ENCODE measurements around the gene BBOX1.

The BBOX1 gene, protein sequence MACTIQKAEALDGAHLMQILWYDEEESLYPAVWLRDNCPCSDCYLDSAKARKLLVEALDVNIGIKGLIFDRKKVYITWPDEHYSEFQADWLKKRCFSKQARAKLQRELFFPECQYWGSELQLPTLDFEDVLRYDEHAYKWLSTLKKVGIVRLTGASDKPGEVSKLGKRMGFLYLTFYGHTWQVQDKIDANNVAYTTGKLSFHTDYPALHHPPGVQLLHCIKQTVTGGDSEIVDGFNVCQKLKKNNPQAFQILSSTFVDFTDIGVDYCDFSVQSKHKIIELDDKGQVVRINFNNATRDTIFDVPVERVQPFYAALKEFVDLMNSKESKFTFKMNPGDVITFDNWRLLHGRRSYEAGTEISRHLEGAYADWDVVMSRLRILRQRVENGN

GRCh38 chr11:27040302-27041115 lies at the start of gene BBOX1:
Gene BBOX1, plus strand, starts transcription at chr11:27040815. Its CDS starts 14,616 bp downstream, at chr11:27055431.
- no peak for DNase-seq (ENCODE audit: low read depth)

DNA sequence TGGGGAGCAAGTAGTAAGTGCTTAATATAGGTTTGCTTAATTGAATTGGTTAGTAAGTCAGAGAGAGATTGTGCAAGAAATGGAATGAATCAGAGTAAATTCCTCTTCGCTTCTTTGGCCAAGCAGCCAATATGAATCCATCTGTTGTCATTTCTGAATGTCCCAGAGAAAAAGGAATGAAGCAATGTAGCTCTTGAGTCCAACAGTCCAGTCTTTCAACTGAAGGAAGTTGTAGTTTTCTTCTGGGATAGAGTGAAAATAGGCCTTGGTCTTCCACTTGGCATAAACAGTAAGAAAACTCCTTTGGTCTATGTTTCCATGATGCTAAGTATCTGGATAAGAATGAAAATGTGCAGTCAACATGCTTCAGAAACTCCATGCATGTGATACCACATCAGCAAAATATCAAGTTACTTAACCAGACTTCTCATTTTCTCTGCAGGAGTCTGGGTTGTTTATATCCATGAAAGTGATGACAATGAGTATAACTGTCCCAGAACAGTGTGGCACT lies 48.5 kb upstream of the BBOX1 start:
- peak; percentile 94 for DNase-seq (ENCODE audit: low read depth)

DNA sequence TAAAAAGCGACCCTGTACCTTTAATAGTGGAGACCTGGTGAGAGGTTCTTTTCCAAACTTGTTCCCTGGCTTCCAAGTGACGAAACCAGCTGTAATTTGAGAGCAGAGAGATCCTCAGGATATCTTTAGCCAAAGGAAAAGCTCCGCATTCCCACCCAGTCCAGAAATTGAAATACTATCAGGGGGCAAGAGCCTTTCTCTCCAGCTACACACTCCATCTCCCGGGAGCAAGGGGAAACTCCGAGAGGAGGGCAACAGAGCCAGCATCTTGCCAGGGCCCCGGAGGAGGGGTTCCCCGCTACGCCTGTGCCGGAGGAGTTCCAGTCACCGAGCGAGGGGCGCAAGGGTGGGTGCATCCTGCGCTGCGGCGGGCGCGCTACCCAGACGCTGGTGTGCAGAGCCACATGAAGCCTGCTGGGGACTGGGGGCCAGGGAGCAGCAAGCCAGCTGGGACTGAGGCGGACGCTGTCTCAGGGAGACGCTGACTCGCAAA lies 46.6 kb upstream of the BBOX1 start, which contains the start of gene FIBIN:
Gene FIBIN, plus strand, starts transcription at position 148 of the 493 bp plus-strand sequence. CDS start 415 bp downstream, outside the sequence.
- peak; percentile 56 for DNase-seq (ENCODE audit: low read depth)

DNA sequence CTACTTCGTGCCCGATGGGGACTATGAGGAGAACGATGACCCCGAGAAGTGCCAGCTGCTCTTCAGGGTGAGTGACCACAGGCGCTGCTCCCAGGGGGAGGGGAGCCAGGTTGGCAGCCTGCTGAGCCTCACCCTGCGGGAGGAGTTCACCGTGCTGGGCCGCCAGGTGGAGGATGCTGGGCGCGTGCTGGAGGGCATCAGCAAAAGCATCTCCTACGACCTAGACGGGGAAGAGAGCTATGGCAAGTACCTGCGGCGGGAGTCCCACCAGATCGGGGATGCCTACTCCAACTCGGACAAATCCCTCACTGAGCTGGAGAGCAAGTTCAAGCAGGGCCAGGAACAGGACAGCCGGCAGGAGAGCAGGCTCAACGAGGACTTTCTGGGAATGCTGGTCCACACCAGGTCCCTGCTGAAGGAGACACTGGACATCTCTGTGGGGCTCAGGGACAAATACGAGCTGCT lies 46.0 kb upstream of the BBOX1 start:
- DNase-seq (ENCODE audit: low read depth) = no peak

GRCh38 chr11:26995701-26996460 lies 44.7 kb upstream of the BBOX1 start:
- no peak for DNase-seq (ENCODE audit: low read depth)

GRCh38 chr11:26997378-26997777 lies 43.2 kb upstream of the BBOX1 start:
- DNase-seq (ENCODE audit: low read depth) = no peak

DNA sequence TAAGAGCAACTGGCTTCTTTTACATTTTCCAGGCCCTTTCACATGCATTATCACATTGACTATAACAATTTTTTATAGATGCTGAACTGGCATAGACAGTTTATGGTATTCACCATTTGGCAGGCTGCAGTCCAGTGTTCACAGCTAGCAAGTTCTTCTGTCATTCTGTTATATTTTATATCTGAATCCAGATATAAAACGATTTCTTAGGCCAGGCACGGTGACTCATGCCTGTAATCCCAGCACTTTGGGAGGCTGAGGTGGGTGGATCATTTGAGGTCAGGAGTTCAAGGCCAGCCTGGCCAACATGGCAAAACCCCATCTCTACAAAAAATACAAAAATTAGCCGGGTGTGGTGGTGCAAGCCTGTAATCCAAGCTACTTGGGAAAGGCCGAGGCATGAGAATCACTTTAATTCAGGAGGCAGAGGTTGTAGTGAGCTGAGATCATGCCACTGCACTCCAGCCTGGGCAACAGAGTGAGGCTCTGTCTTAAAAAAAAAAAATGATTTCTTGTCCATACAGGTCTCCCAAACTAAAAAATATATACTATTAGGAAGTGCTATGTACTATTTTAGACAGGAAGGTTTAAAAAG lies 39.4 kb upstream of the BBOX1 start:
- DNase-seq (ENCODE audit: low read depth) = peak; percentile 41

DNA sequence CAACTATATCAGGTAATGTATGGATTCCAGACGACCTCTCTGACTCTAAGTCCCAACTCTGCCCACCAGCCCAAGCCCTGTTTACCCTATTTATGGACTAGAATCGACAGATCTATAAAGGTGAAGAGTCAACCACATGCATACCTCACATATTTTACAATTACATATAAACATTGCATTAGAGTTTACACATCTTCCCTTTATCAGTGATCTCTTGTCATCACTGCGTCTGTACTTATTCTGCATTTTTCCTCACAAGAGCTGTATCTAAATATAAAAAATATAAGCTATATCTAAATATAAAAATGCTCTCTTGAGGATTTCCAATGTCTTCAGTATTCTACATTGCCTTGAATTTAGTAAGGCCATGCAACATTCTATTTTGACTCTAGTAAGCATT lies 38.2 kb upstream of the BBOX1 start:
- DNase-seq (ENCODE audit: low read depth) = no peak

GRCh38 chr11:27002838-27003237 lies 37.8 kb upstream of the BBOX1 start:
- no peak for DNase-seq (ENCODE audit: low read depth)

DNA sequence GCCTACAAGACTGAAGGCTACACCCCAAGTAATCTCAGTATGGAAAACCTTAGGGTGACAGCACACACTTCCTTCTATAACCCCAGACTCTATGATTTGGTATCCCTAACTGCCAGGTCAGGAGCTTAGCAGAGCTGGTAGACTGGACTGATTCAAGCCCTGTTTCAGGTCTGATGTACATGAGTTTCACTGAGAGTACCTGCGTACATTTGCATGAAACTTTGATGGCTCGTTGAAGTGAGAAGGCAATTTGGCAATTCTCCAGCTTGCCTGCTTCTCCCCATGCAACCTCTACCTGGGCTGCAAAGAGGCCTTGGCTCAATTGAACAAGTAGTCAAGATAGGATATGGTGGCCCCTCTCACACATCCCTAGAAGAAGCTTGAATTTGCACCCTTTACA lies 36.5 kb upstream of the BBOX1 start:
- no peak for DNase-seq (ENCODE audit: low read depth)

DNA sequence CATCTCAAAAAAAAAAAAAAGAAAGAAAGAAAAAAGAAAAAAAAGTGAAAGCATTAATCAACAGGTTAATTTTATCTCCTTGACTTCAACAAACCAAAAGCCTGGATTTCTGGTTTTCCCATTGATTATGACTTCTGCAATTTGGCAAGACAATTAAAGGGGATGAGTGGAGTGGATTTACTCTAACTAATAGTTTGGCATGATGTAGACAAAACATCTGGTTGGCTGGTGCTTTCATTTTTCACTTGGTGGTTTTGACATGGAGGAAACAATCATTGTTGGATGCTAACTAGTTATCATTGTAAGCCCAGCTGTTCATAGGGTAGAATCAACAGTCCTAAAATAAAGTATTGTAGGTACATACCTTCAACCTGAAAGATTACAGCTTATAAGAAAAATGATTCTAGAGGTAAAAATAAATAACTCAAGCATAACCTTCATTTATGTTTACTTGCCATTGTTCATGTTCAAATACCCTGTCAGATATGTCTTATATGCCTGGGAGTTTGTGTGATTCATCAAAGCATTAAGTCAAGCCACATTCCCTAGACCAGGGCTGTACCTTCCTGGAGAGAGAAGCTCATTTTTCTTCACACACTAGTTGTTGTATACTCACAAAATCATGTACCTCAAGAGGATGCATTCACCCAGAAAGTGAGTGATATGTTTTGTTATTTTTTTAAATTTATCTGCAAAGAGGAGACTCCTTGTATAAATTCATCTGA lies 31.6 kb upstream of the BBOX1 start:
- no peak for DNase-seq (ENCODE audit: low read depth)

DNA sequence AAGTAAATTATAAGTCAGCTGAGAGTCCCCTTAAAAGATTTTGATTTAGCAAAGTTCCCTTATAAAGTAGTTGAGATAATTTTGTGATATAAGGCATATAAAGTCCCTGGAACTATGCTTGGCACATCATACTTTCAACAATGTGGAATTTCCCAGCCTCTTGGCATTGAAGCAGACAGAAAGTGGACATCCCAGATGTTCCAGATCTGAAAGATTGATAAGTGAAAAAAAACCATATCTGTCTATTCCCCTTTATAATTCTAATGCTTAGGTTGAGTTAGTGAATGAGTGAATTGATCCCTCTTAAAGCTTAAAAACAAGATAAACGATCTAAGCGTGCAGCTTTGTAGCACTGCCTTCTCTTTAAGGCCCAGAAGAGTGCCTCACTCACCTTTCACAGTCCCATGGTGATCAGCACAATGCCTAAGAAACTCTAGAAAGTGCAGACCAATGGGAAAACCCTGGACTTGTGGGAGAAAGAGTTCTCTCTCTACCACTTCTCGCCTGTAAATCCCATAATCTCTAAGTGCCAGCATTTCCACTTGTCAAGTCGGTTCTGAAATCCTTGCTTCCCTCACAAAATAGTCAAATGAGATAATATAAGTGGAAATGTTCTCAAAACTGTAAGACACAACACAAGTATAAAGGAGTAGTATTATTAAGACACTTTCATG lies 28.9 kb upstream of the BBOX1 start:
- no peak for DNase-seq (ENCODE audit: low read depth)

- DNase-seq (ENCODE audit: low read depth) = peak; percentile 54
Observed at GRCh38 chr11:27012234-27012921, 28.2 kb upstream of the BBOX1 start.

GRCh38 chr11:27013781-27014361 lies 26.7 kb upstream of the BBOX1 start:
- no peak for DNase-seq (ENCODE audit: low read depth)

- no peak for DNase-seq (ENCODE audit: low read depth)
Observed at GRCh38 chr11:27018902-27019529, 21.6 kb upstream of the BBOX1 start.

- DNase-seq (ENCODE audit: low read depth) = no peak
Observed at GRCh38 chr11:27020751-27021150, 19.9 kb upstream of the BBOX1 start.

GRCh38 chr11:27022659-27023251 lies 17.9 kb upstream of the BBOX1 start:
- DNase-seq (ENCODE audit: low read depth) = no peak

DNA sequence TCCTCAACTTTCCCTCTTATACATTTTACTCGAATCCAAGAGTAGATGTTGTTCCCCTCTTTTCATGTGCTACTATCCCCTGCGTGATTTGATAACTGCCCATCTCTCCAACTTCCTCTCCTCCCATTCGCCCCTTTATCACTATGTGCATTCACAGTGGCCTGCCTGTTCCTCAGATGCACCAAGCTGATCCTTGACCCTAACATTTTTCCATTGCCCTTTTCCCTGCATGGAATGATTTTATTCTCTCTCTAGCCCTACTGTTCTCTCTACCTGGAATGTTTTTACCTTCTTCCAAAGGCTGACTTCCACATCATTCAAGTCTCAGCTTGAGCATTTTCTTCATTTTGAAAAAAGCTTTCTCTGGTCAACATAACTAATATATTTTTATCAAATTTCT lies 15.8 kb upstream of the BBOX1 start:
- DNase-seq (ENCODE audit: low read depth) = no peak
